H1 (cell line): ENCODE results near the gene SLC39A8. TPM values are rescaled to one million over a fixed set of nuclear protein-coding genes. Genes with fewer than 3 reads are reported as not detected.

ENCODE experiments used
- GABPA ChIP-seq: IDR thresholded peaks from 2 replicates; pipeline ENCODE4 v1.6.1; 2011; ENCODE audit warnings: mild to moderate bottlenecking, low read length, moderate library complexity, borderline replicate concordance; ENCODE audit not compliant: insufficient read depth
- JUND ChIP-seq: IDR thresholded peaks from 2 replicates; pipeline ENCODE4 v1.6.1; 2011; ENCODE audit warnings: mild to moderate bottlenecking, improper control_type of control experiment, low read length
- POU5F1 ChIP-seq: IDR thresholded peaks from 2 replicates; pipeline ENCODE4 v1.6.1; 2011; ENCODE audit warnings: low read depth, mild to moderate bottlenecking, low read length, moderate library complexity
- RAD21 ChIP-seq, 2 experiments: IDR thresholded peaks in 1 of 2; conservative IDR thresholded peaks in 1 of 2; 2 replicates each; pipeline ENCODE4 v1.6.1; 2011; ENCODE audit warnings: low read depth in 2 of 2, low read length in 2 of 2, improper control_type of control experiment in 1 of 2, inconsistent platforms in 1 of 2, mild to moderate bottlenecking in 1 of 2, moderate library complexity in 1 of 2
- SP1 ChIP-seq: IDR thresholded peaks from 2 replicates; pipeline ENCODE4 v1.6.1; 2011; ENCODE audit warnings: low read depth, low read length
- TAF1 ChIP-seq: IDR thresholded peaks from 2 replicates; pipeline ENCODE4 v1.6.1; 2011; ENCODE audit warnings: mild to moderate bottlenecking, low read depth, low read length
- TAF7 ChIP-seq: optimal IDR thresholded peaks from 2 replicates; pipeline ENCODE3; 2011; ENCODE audit warnings: low read depth, mild to moderate bottlenecking, inconsistent platforms, low read length, moderate library complexity, borderline replicate concordance
- polyA plus RNA-seq, 7 experiments: library from polyadenylated mRNA; depleted of rRNA in 3 of 7; stranded (reverse) in 5 of 7; unstranded in 2 of 7; fragments of >200 nt in 5 of 7; fragments of 200-250 nt in 2 of 7; gene quantifications; 1 replicate in 5 of 7; 2 replicates in 1 of 7; 4 replicates in 1 of 7; pipeline versions ENCODE4 v1.2.1 to v1.2.3, GENCODE V29; 2011 to 2013; ENCODE audit warnings: missing spikeins in 2 of 7, mixed read lengths in 2 of 7
- total RNA-seq: library from RNA; stranded (reverse); fragmentation: NEBNext Ultra II Directional; extraction: Animal tissue kit (Norgen Biotek cat#: 25700); gene quantifications from 2 replicates; pipeline ENCODE4 v1.2.1, GENCODE V29; 2021
- TF ChIP-seq, protein P1 (sequence below): fragments of 300-600 bp; sonication (generic); IDR thresholded peaks from 2 replicates; pipeline ENCODE4 v1.7.1; 2012; ENCODE audit warnings: low read length, moderate library complexity, mild to moderate bottlenecking, inconsistent platforms; ENCODE audit not compliant: insufficient replicate concordance
- TF ChIP-seq, protein P2 (sequence below): IDR thresholded peaks from 2 replicates; pipeline ENCODE4 v1.6.1; 2011; ENCODE audit warnings: low read length, improper control_type of control experiment

Gene SLC39A8
- total and polyA plus RNA-seq, 2 of the 8 experiments (the other 6 are each of a cell fraction or from before 2014, with no cell fraction given): 6.4 to 38.7 TPM

GRCh38 chr4:102263024-102263787 lies 82.1 kb downstream of the SLC39A8 start (continued):
- TF ChIP-seq, protein P1, sequence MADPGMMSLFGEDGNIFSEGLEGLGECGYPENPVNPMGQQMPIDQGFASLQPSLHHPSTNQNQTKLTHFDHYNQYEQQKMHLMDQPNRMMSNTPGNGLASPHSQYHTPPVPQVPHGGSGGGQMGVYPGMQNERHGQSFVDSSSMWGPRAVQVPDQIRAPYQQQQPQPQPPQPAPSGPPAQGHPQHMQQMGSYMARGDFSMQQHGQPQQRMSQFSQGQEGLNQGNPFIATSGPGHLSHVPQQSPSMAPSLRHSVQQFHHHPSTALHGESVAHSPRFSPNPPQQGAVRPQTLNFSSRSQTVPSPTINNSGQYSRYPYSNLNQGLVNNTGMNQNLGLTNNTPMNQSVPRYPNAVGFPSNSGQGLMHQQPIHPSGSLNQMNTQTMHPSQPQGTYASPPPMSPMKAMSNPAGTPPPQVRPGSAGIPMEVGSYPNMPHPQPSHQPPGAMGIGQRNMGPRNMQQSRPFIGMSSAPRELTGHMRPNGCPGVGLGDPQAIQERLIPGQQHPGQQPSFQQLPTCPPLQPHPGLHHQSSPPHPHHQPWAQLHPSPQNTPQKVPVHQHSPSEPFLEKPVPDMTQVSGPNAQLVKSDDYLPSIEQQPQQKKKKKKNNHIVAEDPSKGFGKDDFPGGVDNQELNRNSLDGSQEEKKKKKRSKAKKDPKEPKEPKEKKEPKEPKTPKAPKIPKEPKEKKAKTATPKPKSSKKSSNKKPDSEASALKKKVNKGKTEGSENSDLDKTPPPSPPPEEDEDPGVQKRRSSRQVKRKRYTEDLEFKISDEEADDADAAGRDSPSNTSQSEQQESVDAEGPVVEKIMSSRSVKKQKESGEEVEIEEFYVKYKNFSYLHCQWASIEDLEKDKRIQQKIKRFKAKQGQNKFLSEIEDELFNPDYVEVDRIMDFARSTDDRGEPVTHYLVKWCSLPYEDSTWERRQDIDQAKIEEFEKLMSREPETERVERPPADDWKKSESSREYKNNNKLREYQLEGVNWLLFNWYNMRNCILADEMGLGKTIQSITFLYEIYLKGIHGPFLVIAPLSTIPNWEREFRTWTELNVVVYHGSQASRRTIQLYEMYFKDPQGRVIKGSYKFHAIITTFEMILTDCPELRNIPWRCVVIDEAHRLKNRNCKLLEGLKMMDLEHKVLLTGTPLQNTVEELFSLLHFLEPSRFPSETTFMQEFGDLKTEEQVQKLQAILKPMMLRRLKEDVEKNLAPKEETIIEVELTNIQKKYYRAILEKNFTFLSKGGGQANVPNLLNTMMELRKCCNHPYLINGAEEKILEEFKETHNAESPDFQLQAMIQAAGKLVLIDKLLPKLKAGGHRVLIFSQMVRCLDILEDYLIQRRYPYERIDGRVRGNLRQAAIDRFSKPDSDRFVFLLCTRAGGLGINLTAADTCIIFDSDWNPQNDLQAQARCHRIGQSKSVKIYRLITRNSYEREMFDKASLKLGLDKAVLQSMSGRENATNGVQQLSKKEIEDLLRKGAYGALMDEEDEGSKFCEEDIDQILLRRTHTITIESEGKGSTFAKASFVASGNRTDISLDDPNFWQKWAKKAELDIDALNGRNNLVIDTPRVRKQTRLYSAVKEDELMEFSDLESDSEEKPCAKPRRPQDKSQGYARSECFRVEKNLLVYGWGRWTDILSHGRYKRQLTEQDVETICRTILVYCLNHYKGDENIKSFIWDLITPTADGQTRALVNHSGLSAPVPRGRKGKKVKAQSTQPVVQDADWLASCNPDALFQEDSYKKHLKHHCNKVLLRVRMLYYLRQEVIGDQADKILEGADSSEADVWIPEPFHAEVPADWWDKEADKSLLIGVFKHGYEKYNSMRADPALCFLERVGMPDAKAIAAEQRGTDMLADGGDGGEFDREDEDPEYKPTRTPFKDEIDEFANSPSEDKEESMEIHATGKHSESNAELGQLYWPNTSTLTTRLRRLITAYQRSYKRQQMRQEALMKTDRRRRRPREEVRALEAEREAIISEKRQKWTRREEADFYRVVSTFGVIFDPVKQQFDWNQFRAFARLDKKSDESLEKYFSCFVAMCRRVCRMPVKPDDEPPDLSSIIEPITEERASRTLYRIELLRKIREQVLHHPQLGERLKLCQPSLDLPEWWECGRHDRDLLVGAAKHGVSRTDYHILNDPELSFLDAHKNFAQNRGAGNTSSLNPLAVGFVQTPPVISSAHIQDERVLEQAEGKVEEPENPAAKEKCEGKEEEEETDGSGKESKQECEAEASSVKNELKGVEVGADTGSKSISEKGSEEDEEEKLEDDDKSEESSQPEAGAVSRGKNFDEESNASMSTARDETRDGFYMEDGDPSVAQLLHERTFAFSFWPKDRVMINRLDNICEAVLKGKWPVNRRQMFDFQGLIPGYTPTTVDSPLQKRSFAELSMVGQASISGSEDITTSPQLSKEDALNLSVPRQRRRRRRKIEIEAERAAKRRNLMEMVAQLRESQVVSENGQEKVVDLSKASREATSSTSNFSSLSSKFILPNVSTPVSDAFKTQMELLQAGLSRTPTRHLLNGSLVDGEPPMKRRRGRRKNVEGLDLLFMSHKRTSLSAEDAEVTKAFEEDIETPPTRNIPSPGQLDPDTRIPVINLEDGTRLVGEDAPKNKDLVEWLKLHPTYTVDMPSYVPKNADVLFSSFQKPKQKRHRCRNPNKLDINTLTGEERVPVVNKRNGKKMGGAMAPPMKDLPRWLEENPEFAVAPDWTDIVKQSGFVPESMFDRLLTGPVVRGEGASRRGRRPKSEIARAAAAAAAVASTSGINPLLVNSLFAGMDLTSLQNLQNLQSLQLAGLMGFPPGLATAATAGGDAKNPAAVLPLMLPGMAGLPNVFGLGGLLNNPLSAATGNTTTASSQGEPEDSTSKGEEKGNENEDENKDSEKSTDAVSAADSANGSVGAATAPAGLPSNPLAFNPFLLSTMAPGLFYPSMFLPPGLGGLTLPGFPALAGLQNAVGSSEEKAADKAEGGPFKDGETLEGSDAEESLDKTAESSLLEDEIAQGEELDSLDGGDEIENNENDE: no peak
- peak; percentile 81 to 87 for TF ChIP-seq RAD21 (IDR thresholded peaks at IDR 0.05 in 1 of 2, conservative IDR thresholded peaks at IDR 0.05 in 1 of 2; ENCODE audit: low read depth in 2 of 2, low read length in 2 of 2)
- TF ChIP-seq POU5F1: no peak
- TF ChIP-seq TAF1: no peak
- TF ChIP-seq SP1: no peak
- TF ChIP-seq TAF7: no peak
- no peak for TF ChIP-seq GABPA
- TF ChIP-seq, protein P2, sequence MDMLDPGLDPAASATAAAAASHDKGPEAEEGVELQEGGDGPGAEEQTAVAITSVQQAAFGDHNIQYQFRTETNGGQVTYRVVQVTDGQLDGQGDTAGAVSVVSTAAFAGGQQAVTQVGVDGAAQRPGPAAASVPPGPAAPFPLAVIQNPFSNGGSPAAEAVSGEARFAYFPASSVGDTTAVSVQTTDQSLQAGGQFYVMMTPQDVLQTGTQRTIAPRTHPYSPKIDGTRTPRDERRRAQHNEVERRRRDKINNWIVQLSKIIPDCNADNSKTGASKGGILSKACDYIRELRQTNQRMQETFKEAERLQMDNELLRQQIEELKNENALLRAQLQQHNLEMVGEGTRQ: no peak
- TF ChIP-seq JUND: no peak
